ENCODE data around the gene MOCS1.

MOCS1 gene

GRCh38 chr6:39902786-39903465, 31.3 kb downstream of the MOCS1 start:
- DNase-seq (ENCODE audit: low read depth in 2 of 2): no peak

- DNase-seq (ENCODE audit: low read depth in 2 of 2): no peak
These were observed 32.1 kb downstream of the MOCS1 start for GRCh38 chr6:39902136-39902535.

- DNase-seq (ENCODE audit: low read depth in 2 of 2): no peak
These were observed 32.6 kb downstream of the MOCS1 start for GRCh38 chr6:39901670-39902069.

- DNase-seq (ENCODE audit: low read depth in 2 of 2): no peak
These were observed 33.1 kb downstream of the MOCS1 start for GRCh38 chr6:39901116-39901655.

- DNase-seq (ENCODE audit: low read depth in 2 of 2): no peak
These were observed 34.5 kb downstream of the MOCS1 start for GRCh38 chr6:39899554-39900295.

- no peak for DNase-seq (ENCODE audit: low read depth in 2 of 2)
These were observed 35.6 kb downstream of the MOCS1 start for GRCh38 chr6:39898625-39899024.

- DNase-seq (ENCODE audit: low read depth in 2 of 2): no peak
These were observed 36.6 kb downstream of the MOCS1 start for GRCh38 chr6:39897698-39898097.

GRCh38 chr6:39896701-39897100, 37.6 kb downstream of the MOCS1 start:
- no peak for DNase-seq (ENCODE audit: low read depth in 2 of 2)

- DNase-seq (ENCODE audit: low read depth in 2 of 2): no peak
These were observed 41.0 kb downstream of the MOCS1 start for GRCh38 chr6:39893286-39893685.

- DNase-seq (ENCODE audit: low read depth in 2 of 2): peak in 1 of 2 donors; percentile 4
These were observed 41.7 kb downstream of the MOCS1 start for GRCh38 chr6:39892490-39893129.

- DNase-seq (ENCODE audit: low read depth in 2 of 2): no peak
These were observed 42.3 kb downstream of the MOCS1 start for GRCh38 chr6:39891976-39892375.

GRCh38 chr6:39891353-39891752, 42.9 kb downstream of the MOCS1 start:
- no peak for DNase-seq (ENCODE audit: low read depth in 2 of 2)

GRCh38 chr6:39889229-39889628, 45.0 kb downstream of the MOCS1 start:
- no peak for DNase-seq (ENCODE audit: low read depth in 2 of 2)

- DNase-seq (ENCODE audit: low read depth in 2 of 2): no peak
These were observed 46.4 kb downstream of the MOCS1 start for GRCh38 chr6:39887692-39888450.

- no peak for DNase-seq (ENCODE audit: low read depth in 2 of 2)
These were observed 47.4 kb downstream of the MOCS1 start for GRCh38 chr6:39886871-39887270.

GRCh38 chr6:39885691-39886090, 48.6 kb downstream of the MOCS1 start:
- DNase-seq (ENCODE audit: low read depth in 2 of 2): no peak

GRCh38 chr6:39884696-39885095, 49.6 kb downstream of the MOCS1 start:
- no peak for DNase-seq (ENCODE audit: low read depth in 2 of 2)

GRCh38 chr6:39882531-39882899, 51.7 kb downstream of the MOCS1 start:
- no peak for DNase-seq (ENCODE audit: low read depth in 2 of 2)

- DNase-seq (ENCODE audit: low read depth in 2 of 2): no peak
These were observed 52.3 kb downstream of the MOCS1 start for GRCh38 chr6:39881851-39882530.

GRCh38 chr6:39880594-39880993, 53.7 kb downstream of the MOCS1 start:
- no peak for DNase-seq (ENCODE audit: low read depth in 2 of 2)

GRCh38 chr6:39879535-39879934, 54.7 kb downstream of the MOCS1 start:
- no peak for DNase-seq (ENCODE audit: low read depth in 2 of 2)
